ENCODE measurements around the gene GPSM1.

Gene GPSM1

DNA sequence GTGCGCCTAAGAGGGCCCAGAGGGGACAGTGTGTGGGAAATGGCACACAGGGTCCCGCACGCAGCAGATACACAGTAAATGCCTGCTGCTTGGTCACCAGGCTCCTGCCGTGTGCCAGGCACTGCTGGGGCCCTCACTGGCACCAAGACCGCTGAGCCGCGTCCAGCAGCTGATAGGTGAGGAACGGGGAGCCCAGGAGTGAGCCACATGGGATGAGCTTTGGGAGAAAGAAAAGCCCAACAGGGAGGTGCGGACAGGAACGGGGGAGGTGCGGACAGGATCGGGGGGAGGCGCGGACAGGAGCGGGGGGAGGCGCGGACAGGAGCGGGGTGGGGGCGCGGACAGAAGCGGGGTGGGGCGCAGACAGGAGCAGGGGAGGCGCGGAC, 16.5 kb downstream of the GPSM1 start:
- H3K4me3 ChIP-seq (ENCODE audit: low read depth, low read length), result no peak overlapping the region
- TF ChIP-seq, protein P1, sequence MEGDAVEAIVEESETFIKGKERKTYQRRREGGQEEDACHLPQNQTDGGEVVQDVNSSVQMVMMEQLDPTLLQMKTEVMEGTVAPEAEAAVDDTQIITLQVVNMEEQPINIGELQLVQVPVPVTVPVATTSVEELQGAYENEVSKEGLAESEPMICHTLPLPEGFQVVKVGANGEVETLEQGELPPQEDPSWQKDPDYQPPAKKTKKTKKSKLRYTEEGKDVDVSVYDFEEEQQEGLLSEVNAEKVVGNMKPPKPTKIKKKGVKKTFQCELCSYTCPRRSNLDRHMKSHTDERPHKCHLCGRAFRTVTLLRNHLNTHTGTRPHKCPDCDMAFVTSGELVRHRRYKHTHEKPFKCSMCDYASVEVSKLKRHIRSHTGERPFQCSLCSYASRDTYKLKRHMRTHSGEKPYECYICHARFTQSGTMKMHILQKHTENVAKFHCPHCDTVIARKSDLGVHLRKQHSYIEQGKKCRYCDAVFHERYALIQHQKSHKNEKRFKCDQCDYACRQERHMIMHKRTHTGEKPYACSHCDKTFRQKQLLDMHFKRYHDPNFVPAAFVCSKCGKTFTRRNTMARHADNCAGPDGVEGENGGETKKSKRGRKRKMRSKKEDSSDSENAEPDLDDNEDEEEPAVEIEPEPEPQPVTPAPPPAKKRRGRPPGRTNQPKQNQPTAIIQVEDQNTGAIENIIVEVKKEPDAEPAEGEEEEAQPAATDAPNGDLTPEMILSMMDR (IDR thresholded peaks at IDR 0.05; ENCODE audit: borderline replicate concordance, insufficient read depth, low read depth, low read length), result no peak

DNA sequence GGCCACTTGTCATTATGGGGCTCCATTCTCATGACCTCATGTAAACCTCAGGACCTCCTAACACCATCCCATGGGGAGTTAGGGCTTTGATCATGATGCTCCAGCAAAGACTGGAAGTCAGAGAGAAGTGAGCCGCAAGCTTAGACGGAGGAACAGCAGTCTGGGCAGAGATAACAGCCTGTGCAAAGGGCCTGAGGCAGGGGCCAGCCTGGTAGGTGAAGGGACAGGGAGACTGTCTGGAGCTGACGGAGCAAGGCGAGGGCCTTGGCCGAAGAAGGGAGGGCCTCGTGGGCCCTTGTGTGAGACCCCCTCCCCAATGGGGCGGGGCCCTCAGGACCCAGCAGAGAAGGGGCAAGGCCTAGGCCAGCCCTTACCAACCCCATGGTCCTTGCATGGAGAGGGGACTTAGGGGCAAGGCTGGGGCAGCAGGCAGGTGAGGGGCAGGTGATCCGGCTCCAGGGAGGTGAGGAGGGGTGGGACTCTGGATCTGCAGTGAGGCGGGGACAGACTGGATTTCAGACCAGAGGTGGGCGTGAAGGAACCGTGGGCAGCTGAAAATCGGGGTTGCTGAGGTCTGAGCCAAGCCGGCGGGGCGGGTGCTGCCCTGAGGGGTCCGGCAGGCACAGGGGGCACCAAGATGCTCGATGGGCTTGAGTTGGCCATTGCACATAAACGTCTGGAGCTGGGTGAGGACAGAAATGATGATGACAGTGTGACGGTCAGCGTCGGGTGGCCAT, 17.4 kb downstream of the GPSM1 start:
- H3K4me3 ChIP-seq (ENCODE audit: low read depth, low read length), result no peak overlapping the region
- TF ChIP-seq, protein P1 (IDR thresholded peaks at IDR 0.05; ENCODE audit: borderline replicate concordance, insufficient read depth, low read depth, low read length), result no peak

DNA sequence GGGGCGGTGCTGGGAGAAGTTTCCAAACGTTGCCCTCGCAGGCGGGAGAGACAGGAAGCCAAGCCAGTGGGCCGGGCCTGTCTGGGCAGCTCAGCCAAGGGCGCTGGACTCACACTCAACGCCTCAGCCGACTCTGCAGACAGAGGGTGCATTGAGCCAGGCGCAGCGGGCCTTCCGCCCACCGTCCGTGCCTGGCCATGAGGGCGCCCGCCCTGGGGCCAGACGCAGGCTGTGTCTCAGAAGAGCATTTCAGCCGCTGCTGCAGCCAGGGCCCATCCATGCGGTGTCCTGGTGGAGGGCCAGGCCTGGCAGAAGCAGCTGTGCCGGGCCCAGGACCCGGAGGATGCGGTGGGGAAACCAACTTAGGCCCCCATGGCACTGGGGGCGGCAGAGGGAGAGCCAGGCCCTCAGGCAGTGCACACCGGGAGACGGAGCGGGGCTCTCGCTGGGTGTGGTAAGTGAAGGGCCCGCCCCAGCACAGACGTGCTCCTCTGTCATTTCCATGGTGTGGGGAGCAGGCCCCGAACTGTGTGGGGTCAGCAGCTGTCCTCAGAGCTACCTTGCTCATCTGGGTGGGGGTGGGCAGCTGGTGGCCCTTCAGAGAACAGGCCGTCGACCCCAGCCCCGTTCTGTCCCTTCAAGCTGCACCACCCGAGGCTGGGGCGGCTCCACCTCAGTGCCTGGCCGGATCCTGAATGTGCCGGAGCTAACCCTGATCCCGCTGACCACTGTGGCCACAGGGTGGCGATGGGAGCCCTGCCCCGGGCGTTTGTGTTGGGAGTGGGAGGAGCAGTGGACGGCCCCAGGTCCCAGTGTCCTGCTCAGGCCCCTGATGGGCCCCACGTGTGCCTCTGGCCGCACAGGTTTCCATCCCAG, 18.2 kb downstream of the GPSM1 start:
- H3K4me3 ChIP-seq (ENCODE audit: low read depth, low read length), result no peak overlapping the region
- TF ChIP-seq, protein P1 (IDR thresholded peaks at IDR 0.05; ENCODE audit: borderline replicate concordance, insufficient read depth, low read depth, low read length), result no peak

DNA sequence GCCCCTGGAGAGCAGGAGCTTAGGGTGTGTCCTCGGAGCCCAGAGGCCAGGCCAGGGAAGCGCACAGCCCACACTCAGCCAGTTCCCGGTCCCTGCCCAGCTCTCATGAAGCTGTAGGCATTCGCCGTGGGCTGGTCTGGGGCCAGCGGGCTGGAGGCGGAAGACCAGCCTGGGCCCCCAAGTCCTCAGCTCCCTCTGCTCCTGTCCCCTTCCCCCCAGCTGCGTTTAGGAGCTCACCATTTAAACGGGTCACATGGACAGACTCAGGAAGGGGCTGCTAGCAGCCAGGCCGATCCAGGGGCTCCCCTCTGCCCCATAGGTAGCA, 18.8 kb downstream of the GPSM1 start:
- no peak overlapping the region for H3K4me3 ChIP-seq (ENCODE audit: low read depth, low read length)
- TF ChIP-seq, protein P1 (IDR thresholded peaks at IDR 0.05; ENCODE audit: borderline replicate concordance, insufficient read depth, low read depth, low read length), result no peak

DNA sequence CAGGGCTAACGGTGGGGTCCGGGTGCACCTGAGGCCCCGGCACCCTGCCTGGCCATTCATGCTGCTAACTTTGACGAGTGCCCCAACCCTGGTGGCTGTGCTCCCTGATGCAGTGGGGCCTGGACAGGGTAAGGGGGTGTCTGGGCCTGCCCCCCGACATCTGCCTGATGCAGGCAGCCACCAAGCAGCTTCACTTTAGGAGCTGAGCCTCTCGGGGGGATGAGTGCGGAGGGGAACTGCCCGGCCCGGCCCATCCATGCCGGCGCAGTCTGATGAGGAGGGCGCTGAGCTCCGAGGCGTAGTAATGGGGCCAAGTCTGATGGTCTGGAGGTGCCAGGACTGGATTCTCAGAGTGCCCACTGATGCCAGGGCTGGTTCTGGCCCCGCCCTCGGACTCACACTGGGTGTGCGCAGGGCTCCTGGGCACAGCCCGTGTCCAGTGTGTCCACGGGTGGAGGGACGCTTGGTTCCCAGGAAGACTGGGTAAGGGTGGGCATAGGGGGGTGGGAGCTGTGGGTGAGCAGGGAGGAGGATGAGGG, 19.7 kb downstream of the GPSM1 start:
- TF ChIP-seq, protein P1 (IDR thresholded peaks at IDR 0.05; ENCODE audit: borderline replicate concordance, insufficient read depth, low read depth, low read length), result no peak
- no peak overlapping the region for H3K4me3 ChIP-seq (ENCODE audit: low read depth, low read length)

DNA sequence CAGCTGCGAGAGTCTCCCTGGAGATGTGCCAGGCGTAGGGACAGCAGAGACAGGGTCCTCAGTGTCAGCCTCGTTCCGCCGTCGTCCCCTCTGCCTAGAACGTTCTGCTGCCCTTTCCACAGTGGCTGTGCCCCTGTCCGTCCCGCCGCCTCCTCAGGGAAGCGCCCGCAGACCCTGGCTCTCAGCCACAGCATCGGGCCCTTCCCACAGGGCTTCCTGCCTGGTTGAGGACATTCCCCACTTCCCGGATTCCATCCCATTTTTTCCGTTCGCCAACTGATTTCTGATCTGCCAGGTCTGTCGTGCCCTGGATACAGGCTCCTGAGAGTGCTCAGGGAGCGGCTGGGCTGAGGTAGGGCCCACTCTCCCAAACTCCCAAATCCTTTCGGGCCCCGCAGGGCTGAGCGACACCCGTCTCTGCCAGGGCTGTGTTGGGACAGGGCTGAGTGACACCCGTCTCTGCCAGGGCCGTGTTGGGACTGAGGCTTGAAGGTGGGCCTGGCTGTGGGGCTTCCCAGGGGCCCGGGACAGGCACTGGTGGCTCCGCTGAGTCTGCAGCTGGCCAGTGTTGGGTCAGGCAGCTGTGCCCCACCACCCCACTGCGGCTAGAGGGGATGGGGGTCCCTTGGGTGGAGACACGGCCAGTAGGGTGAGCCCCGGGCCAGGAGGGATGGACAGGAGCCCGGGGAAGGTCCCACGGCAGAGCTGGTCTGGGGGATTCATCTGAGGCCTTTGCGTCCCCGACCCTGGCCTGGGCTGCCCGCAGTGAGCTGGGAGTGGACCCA, 20.3 kb downstream of the GPSM1 start:
- no peak overlapping the region for H3K4me3 ChIP-seq (ENCODE audit: low read depth, low read length)
- TF ChIP-seq, protein P1 (IDR thresholded peaks at IDR 0.05; ENCODE audit: borderline replicate concordance, insufficient read depth, low read depth, low read length), result no peak
